Ovary (tissue), 9 donors: ENCODE measurements around the gene ARHGEF7. TPM values are rescaled to one million over a fixed set of nuclear protein-coding genes. Genes with fewer than 3 reads are reported as not detected.

ENCODE experiments used
- DNase-seq, 5 donors: peaks; one replicate each; pipeline ENCODE4 v3.0.0-alpha.2; 2019 to 2020
- H3K27ac ChIP-seq, 2 donors: fragments of 200-600 bp; one replicate each; pipeline versions ENCODE4 v1.5.1 to v1.8.0; 2019 to 2022
- H3K27me3 ChIP-seq: fragments of 200-600 bp; one replicate; pipeline ENCODE4 v1.8.0; 2022
- H3K36me3 ChIP-seq: fragments of 200-600 bp; sonication (generic); one replicate; pipeline ENCODE4 v1.5.1; 2019
- H3K4me1 ChIP-seq: one replicate; pipeline ENCODE4 v1.8.1; 2013; ENCODE audit warnings: mild to moderate bottlenecking, moderate library complexity; ENCODE audit not compliant: insufficient read depth
- H3K4me3 ChIP-seq: fragments of 200-600 bp; sonication (generic); one replicate; pipeline ENCODE4 v1.5.1; 2017
- H3K9me3 ChIP-seq, 2 donors: fragments of 200-600 bp in 1 of 2; sonication (generic) in 1 of 2; one replicate each; pipeline versions ENCODE4 v1.5.1 to v1.8.1; 2013 to 2019; ENCODE audit warnings: mild to moderate bottlenecking in 1 of 2, moderate library complexity in 1 of 2
- EP300 ChIP-seq: sonication (generic); formaldehyde crosslinking; IDR thresholded peaks from one replicate; pipeline ENCODE4 v1.6.1; 2017; ENCODE audit warnings: antibody characterized with exemption
- POLR2A ChIP-seq: fragments of 450-650 bp; IDR thresholded peaks from one replicate; pipeline ENCODE4 v1.6.1; 2017; ENCODE audit warnings: antibody characterized with exemption, mild to moderate bottlenecking, moderate library complexity
- WGBS, 3 donors: extraction: QIAGEN DNeasy Blood & Tissue Kit in 1 of 3; methylation state at CpG; one replicate each; pipeline versions ENCODE4 v1.1.5 to v1.1.7; 2013 to 2017; 5-methylcytosine and 5-hydroxymethylcytosine counted together
- intact Hi-C, 4 donors: fragments of 100-400 bp; cut with DNase I; formaldehyde crosslinking; loops; one replicate each; pipeline versions ENCODE4 v1.11.0 to v1.15.1; 2022 to 2023
- polyA plus RNA-seq, 2 donors: library from polyadenylated mRNA; stranded (reverse); fragments of 200-250 nt in 1 of 2; fragments of 350-450 nt in 1 of 2; fragmentation: Illumina TruSeq in 1 of 2; extraction: RNeasy Lipid Tissue Mini Kit (QIAGEN cat#74804) in 1 of 2; gene quantifications; one replicate each; pipeline ENCODE4 v1.2.3, GENCODE V29; 2013 to 2014
- total RNA-seq, 7 donors: library from RNA; depleted of rRNA in 2 of 7; stranded (reverse); fragments of >200 nt in 2 of 7; fragmentation: NEBNext Ultra II Directional in 3 of 7; extraction: Animal tissue kit (Norgen Biotek cat#: 25700) in 3 of 7; gene quantifications; one replicate each; pipeline versions ENCODE4 v1.1.0 to v1.2.4, GENCODE V29; 2016 to 2023
- TF ChIP-seq, protein P1 (sequence below), 3 donors: fragments of 450-650 bp in 2 of 3; fragments of 200-600 bp in 1 of 3; IDR thresholded peaks; one replicate each; pipeline versions ENCODE4 v1.5.1 to v1.8.0; 2016 to 2022; ENCODE audit warnings: antibody characterized with exemption in 3 of 3, mild to moderate bottlenecking in 1 of 3
- donor health status: DM: no; HTN: no; CAD: no; lungs with moderate emphysema.
- donor health status: DM: no; HTN: no; CAD: no.
- donor health status: Bipolar disorder and iron deficiency.
- donor health status: DM: yes; HTN: yes; CAD: no.
- donor health status: DM: no; HTN: no; CAD: no.
- donor health status: DM: yes; HTN: yes; CAD: no.

The ARHGEF7 gene
- total and polyA plus RNA-seq, 9 donors: 27.6 to 58.5 (median 52.2) TPM

DNA sequence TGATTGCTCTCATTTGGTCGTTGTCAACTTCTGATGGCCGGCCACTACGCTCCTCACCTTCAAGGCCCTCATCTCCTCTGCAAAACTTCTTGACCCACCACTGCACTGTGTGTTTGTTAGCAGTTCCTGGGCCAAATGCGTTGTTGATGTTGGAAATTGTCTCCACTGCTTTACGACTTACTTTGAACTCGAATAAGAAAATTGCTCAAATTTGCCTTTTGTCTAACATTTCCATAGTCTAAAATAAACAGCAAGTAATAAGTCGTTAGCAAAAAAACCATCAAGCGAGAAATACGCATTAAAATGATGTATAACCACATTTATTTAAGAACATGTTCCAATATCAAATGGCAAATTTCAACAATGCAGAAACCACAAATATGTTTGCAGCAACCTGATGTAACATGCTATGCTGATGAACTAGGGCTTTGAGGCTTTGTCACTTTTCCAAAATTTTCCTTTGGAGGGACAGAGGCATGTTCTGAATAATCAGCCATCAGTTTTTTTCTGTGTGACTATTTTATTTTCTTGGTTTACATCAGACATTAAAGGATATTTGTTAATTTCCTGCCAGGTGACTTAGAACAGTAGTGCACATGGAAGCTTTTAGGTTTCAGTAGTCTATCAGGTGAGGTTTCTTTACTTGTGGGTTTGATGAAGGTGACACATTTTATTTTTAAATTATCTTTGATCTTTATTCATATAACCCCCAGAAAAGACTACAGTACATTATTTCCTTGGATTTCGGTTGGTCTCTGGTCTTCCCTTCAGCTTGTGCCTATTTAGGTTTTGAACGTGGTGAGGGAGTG, 130.7 kb downstream of the ARHGEF7 start:
- 88 to 94% (median 93%) methylated on average over 11 of the region's 11 CpGs for WGBS, 3 donors
- Histone ChIP-seq H3K9me3 (no peaks in the 10 kb centered on the region), H3K27me3 (no peaks in the 10 kb centered on the region), H3K36me3 (no peaks in the 10 kb centered on the region), H3K27ac (no peak overlapping the region), H3K4me3 (no peak overlapping the region), H3K4me1 (no peaks in the 10 kb centered on the region)
- no peak for DNase-seq
- intact Hi-C loops: no loop called here
- TF ChIP-seq EP300: no peak
- TF ChIP-seq, protein P1, sequence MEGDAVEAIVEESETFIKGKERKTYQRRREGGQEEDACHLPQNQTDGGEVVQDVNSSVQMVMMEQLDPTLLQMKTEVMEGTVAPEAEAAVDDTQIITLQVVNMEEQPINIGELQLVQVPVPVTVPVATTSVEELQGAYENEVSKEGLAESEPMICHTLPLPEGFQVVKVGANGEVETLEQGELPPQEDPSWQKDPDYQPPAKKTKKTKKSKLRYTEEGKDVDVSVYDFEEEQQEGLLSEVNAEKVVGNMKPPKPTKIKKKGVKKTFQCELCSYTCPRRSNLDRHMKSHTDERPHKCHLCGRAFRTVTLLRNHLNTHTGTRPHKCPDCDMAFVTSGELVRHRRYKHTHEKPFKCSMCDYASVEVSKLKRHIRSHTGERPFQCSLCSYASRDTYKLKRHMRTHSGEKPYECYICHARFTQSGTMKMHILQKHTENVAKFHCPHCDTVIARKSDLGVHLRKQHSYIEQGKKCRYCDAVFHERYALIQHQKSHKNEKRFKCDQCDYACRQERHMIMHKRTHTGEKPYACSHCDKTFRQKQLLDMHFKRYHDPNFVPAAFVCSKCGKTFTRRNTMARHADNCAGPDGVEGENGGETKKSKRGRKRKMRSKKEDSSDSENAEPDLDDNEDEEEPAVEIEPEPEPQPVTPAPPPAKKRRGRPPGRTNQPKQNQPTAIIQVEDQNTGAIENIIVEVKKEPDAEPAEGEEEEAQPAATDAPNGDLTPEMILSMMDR (IDR thresholded peaks at IDR 0.05): no peak
- TF ChIP-seq POLR2A: no peak

- intact Hi-C loops: no loop called here
- H3K36me3 ChIP-seq: no peaks in the 10 kb centered on the region
- H3K4me3 ChIP-seq: no peak overlapping the region
- TF ChIP-seq EP300: no peak
- TF ChIP-seq, protein P1 (IDR thresholded peaks at IDR 0.05): no peak
- TF ChIP-seq POLR2A: no peak
- 61 to 64% (median 64%) methylated on average over 7 of the region's 7 CpGs for WGBS, 3 donors
- H3K4me1 ChIP-seq: no peaks in the 10 kb centered on the region
- H3K27me3 ChIP-seq: no peaks in the 10 kb centered on the region
- no peak for DNase-seq
- no peaks in the 10 kb centered on the region for H3K9me3 ChIP-seq
- no peak overlapping the region for H3K27ac ChIP-seq
Measured at GRCh38 chr13:111247552-111247951, 132.4 kb downstream of the ARHGEF7 start.

DNA sequence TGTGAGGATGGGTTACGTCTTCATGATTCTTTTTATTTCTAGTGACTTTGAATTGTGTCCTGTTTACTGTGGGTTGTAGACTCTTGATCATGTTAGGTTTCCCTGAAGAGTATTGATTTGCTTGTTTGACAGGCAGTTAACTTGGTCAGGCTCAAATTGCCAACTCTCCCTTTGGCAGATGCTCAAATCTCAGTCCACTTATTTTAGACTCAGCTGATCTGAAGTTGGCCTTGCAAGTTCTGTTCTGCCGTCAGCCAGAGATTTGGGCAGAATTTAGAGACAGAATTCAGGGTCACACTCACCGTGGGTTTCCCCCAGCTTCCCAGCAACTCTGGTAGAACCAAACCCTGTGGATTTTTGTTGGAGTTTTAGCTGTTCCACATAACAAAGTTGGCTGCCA, 133.7 kb downstream of the ARHGEF7 start:
- Histone ChIP-seq H3K4me1 (no peaks in the 10 kb centered on the region), H3K27me3 (no peaks in the 10 kb centered on the region), H3K4me3 (no peak overlapping the region), H3K9me3 (no peaks in the 10 kb centered on the region), H3K27ac (no peak overlapping the region), H3K36me3 (no peaks in the 10 kb centered on the region)
- TF ChIP-seq EP300: no peak
- TF ChIP-seq, protein P1 (IDR thresholded peaks at IDR 0.05): no peak
- TF ChIP-seq POLR2A: no peak
- DNase-seq: no peak
- intact Hi-C loops: no loop called here
- 62 to 71% (median 69%) methylated on average over 3 of the region's 3 CpGs for WGBS, 3 donors

- no peaks in the 10 kb centered on the region for H3K36me3 ChIP-seq
- TF ChIP-seq POLR2A (no peak), EP300 (no peak)
- TF ChIP-seq, protein P1 (IDR thresholded peaks at IDR 0.05): no peak
Measured at GRCh38 chr13:111249637-111250360, 134.7 kb downstream of the ARHGEF7 start.

More at GRCh38 chr13:111249637-111250360, 134.7 kb downstream of the ARHGEF7 start:
- intact Hi-C loops: no loop called here
- no peak for DNase-seq
- no peak overlapping the region for H3K27ac ChIP-seq
- no peaks in the 10 kb centered on the region for H3K27me3 ChIP-seq
- 97 to 98% (median 97%) methylated on average over 12 of the region's 12 CpGs for WGBS, 3 donors
- H3K4me3 ChIP-seq: no peak overlapping the region
- H3K4me1 ChIP-seq: no peaks in the 10 kb centered on the region
- H3K9me3 ChIP-seq: no peaks in the 10 kb centered on the region
